ENCODE results near the gene GCK.

Gene GCK

DNA sequence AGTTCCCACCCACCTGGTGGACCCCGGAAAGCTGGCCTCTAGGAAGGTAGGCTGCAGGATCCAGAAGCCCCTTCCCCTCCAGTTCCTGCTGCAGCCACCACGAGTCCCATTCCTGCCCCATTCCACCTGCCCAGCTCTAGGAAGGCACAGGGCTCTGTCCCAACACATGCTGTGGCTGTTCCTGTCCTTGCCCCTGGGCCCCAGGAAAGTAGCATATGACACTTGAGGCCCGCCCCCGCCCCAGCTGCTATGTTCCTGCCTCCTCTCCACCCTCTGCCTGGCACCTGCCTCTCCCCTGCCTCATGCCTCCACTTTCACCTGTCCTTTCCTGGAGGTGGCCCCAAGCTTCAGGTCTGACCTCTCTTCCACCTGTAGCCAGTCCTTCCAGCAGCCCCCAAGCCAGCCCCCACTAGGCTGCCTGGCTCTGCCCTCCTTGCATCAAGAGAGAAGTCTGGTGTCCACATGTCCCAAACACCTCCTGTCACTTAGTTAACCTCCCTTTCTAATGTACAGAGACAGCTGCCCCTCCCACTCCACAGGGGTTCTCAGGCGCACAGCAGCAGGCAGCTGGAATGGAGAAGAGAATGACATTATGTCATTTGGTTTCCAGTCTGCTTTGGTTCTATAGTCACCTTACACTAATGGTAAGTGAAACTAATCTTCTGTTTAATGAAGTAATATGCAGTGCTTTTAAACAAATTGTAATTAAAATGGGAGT, 34.3 kb upstream of the GCK start:
- DNase-seq = peak in 3 of 10 donors; percentile 40 to 67 (median 55)
- intact Hi-C loops (cut with DNase I) = no loop called here

DNA sequence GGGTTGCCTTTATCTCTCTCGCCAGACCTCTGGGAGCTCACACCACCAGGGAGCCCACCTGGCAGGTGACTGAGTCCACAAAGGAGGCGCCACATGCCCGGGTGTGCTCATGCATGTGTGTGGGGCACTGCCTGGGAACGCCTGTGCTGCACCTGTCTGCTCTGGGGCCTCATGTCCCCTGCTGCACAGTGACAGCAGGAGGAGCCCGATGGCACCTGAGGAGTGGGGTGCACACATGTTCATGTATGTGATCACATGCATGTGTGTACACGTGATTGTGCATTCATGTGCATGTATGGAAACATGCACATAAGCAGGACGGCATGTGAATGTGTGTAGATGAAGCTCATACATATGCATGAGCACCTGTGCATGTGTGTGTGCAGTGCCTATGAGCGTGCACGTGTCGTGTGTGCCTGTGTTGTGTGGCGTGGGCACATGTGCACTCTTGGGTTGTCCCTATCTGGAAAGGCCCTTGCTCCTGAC, 33.6 kb upstream of the GCK start:
- intact Hi-C loops (cut with DNase I) = no loop called here
- peak in 2 of 10 donors; percentile 63 to 65 for DNase-seq

DNA sequence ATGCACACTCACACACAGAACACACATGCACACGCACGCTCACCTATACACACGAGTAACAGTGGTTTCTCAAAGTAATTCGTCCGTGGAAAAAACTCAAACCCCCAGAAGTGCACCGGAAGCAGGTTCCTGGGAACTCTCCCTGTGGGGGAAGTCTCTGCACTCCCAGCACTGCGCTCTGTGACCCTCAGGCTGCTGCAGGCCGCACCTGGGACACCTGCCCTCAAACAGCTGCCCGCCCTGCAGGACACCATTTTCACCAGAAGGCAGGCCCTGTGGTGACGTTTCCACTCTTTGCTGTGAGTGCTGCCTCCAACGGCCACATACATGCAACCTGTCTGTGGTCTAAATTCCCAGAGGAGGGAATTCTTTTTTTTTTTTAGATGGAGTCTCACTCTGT, 32.8 kb upstream of the GCK start:
- intact Hi-C loops (cut with DNase I) = no loop called here
- peak in 2 of 10 donors; percentile 7 to 53 for DNase-seq

DNA sequence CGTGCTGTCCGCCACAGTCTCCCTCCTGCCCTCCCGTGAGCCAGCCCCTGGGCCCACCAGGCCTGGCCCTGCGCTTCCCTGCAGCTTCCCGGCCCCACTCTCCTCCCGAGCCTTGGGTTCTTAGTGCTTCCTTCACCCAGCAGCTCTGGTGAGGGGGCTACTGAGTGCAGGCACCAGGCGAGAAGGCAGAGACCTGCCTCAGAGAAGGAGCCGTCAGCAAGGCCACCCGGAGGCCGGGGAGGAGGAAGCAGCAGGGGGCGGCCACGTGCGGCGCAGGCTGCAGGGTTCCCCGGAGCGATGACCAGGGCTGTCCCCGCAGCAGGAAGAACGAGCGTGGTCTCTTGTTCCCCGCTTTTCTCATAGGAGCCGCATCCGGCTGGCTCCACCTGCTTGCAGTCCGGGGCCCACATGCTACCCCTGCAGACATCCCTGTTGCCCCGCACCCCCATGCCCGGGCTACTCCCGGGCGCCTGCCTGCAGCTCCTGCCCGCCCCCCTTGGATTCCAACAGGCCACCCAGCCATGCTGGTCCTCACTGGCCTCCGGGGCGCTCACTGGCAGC, 32.1 kb upstream of the GCK start:
- peak in 4 of 10 donors; percentile 23 to 83 (median 62) for DNase-seq
- intact Hi-C loops (cut with DNase I) = no loop called here

GRCh38 chr7:44220358-44221112, 31.3 kb upstream of the GCK start:
- intact Hi-C loops (cut with DNase I) = no loop called here
- DNase-seq = peak in 4 of 10 donors; percentile 20 to 75 (median 50)

DNA sequence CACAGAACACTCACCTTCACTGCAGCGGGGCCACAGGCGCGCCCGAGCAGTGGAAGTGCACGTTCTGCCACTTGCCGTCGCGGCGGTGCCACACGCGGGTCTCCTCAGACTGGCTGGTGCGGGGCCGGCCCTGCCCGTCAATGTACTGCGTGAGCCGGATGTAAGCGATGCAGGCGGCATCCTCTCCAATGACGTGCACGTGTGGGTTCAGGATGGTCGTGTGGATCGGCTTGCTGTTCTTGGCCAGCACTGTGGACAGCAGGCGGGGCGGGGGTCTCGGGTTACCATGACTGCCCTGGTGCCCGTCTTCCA, 30.8 kb upstream of the GCK start:
- DNase-seq = peak in 6 of 10 donors; percentile 8 to 76 (median 48)
- intact Hi-C loops (cut with DNase I) = no loop called here

DNA sequence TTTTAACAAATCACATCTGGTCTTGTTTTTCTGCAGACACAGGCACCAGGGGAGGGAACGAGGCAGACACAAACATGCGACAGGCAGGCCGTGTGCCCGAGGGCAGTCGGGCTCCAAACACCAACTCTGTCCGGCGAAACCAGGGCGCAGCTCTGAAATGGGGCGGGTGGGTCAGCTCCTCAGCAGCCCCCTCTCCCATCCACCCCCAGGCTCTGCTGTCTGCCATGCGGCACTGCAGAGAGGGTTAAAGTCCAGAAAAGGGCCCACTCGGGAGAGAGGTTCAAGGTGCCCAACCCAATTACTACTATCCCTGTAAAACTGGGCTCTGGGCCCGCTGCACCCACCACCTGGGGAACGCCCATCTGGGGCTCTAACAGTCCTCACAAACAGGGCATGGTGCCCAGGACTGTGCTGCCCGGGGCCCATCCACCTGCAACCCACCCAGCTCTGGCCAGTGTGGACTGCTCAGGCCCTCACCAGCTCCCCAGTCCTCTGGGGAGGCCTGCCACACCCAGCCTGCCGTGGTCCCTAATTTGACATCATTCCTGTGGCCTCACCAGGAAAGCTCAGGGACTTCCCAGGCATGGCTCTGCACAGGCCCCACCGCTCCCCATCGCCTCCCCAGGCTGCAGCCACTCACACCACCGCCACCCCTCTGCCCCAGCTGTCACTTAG, 30.3 kb upstream of the GCK start:
- intact Hi-C loops (cut with DNase I) = loop anchor here (10.0 kb wide), 1 partner anchor 345 kb away; no protein-coding TSS in a partner anchor
- peak in 5 of 10 donors; percentile 8 to 70 (median 60) for DNase-seq

DNA sequence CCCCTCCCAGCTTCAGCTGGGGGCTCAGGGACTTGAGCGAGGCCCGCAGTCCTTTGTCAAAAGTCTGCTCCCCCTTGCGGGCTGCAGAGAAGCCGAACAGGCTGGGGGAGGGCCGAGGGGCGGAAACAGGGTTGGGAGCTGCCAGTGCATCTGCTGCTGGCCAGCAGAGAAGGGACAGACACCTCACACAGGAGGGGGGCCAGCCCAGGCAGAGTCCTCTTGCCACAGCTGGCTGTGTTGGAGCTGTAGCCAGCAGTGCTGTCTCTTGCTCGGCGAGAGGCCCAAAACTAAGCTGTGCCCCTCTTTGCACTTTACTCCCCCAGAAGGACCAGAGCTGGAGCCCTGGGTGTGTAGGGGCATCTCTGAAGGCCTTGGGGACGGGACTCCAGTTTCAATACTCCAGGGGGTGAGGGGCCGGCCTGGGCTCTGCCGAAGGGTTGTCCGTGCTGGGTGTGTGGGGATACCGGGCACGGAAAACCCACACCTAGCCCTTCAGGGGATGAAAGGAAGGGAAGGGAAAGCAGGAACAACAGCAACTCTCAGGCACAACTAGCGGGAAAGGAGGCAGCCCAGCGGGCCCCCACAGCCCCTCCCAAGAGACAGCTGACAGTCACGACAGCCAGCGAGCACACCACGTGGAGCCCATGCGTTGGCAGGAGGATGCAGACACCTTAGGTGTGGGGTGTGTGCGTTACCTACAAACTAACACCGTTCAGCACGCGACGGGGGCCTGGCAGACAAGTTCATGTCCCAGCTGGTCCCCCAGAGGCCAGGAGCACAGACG, 29.4 kb upstream of the GCK start:
- intact Hi-C loops (cut with DNase I) = loop anchor here (10.0 kb wide), 1 partner anchor 346 kb away; no protein-coding TSS in a partner anchor
- DNase-seq = peak in 6 of 10 donors; percentile 10 to 89 (median 48)

- intact Hi-C loops (cut with DNase I) = loop anchor here (10.0 kb wide), 1 partner anchor 347 kb away; no protein-coding TSS in a partner anchor
- DNase-seq = peak in 4 of 10 donors; percentile 23 to 78 (median 60)
Measured at GRCh38 chr7:44217852-44218402, 28.7 kb upstream of the GCK start.

DNA sequence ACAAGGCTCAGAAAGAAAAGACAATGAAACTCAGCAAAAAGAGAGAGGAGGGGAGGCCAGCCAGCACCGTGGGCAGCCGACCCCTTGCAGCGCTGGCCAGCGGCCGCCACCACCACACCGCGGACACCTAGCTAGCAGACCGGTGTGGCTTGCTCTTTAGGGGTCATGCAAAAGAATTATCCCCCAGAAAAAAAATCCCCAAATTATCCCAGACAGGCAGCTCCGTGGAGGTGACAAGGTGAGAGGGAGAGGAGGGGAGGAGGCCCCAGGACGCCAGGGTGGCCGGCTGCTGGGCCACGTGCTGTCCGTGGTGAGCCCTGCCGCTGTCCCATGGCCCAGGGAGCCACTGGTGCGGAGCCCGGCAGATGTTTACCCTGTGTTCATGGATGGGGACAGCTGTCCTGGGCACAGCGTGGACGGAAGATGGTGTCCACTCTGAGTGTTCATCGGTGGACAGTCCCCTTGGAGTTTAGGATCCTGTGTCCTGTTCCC, 28.0 kb upstream of the GCK start:
- peak in 5 of 10 donors; percentile 9 to 81 (median 58) for DNase-seq
- intact Hi-C loops (cut with DNase I) = loop anchor here (10.0 kb wide), 1 partner anchor 348 kb away; no protein-coding TSS in a partner anchor

GRCh38 chr7:44216521-44217222, 27.4 kb upstream of the GCK start:
- intact Hi-C loops (cut with DNase I) = loop anchor here (10.0 kb wide), 1 partner anchor 348 kb away; no protein-coding TSS in a partner anchor
- peak in 5 of 10 donors; percentile 27 to 81 (median 76) for DNase-seq

- DNase-seq = peak in 5 of 10 donors; percentile 12 to 68 (median 63)
- intact Hi-C loops (cut with DNase I) = loop anchor here (10.0 kb wide), 1 partner anchor 349 kb away; no protein-coding TSS in a partner anchor
Measured at GRCh38 chr7:44216019-44216418, 26.8 kb upstream of the GCK start.

DNA sequence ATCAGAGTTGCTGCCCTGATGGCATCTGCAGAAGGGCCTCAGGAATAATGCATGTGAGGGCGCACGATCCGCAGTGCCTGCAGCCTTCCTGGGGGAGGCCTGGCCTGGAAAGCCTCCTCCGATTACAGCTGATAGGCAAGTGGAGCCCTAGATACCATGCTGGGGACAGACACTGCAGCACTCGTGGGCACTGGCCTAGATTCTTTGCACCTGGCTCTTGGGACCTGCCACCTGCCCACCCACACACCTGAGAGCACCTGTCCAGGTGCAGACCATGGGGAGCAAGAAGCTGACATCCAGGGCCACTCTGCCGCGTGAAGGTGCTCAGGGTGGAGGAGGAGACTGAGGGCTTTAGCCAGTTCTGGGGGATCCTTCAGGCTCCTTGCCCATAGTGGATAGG, 26.3 kb upstream of the GCK start:
- DNase-seq = peak in 3 of 10 donors; percentile 9 to 72 (median 60)
- intact Hi-C loops (cut with DNase I) = loop anchor here (10.0 kb wide), 1 partner anchor 349 kb away; no protein-coding TSS in a partner anchor

DNA sequence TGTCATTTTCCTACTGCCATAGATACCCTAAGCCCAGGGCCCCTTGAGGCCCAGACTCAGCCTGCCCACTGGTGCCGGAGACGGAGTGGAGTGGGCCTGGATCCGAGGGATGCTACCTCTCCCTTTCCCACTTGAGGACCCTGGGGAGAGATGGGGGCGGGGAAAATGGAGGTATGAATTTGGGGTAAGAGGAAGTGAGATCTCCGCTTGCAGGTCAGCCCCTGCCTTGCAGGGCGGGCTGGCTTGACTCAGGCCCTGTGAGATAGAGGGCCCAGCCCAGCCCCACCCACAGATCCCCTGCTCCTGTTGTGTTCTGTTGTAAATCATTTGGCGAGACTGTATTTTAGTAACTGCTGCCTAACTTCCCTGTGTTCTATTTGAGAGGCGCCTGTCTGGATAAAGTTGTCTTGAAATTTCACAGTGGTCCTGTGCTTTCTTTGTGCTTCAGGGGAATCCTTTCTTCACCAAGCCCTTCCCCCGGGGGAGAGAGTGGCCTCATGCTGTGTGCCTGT, 24.7 kb upstream of the GCK start:
- intact Hi-C loops (cut with DNase I) = loop anchor here (10.0 kb wide), 1 partner anchor 351 kb away; no protein-coding TSS in a partner anchor
- DNase-seq = peak in 3 of 10 donors; percentile 1 to 67 (median 62)

DNA sequence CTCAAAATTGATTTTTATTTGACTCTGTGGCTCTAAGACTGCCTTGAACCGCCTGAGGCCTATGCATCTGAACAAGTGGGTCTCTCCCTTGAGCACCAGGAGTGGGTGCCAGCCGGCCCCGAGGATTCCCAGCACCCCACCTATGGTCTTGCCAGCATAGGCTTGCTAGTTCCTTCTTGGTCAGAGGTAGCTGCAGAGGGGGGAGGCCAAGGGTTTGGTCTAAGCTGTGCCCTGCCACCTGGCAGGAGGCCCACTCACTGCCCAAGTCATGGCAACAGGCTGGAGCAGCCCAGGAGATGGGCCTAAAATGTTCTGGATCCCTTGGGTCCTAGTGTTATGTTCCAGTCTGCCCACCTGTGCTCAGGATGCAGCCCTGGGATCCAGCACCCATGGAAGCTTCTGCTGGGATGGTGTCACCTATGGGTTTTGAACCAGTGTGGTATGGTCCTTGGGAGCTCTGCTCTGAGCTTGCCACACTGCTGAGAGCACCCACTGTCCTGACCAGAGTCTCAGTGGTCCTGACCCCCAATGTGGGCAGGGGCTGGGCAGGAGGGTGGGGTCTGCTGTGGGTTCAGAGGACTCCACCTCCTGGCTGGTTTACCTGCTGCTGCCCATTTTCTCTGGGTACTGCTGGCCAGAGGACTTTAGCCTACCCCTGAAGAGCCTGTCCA, 24.1 kb upstream of the GCK start:
- intact Hi-C loops (cut with DNase I) = loop anchor here (10.0 kb wide), 1 partner anchor 351 kb away; no protein-coding TSS in a partner anchor
- DNase-seq = peak in 5 of 10 donors; percentile 12 to 75 (median 59)

- intact Hi-C loops (cut with DNase I) = loop anchor here (10.0 kb wide), 1 partner anchor 352 kb away; no protein-coding TSS in a partner anchor
- DNase-seq = peak in 2 of 10 donors; percentile 11 to 80
Measured at GRCh38 chr7:44212581-44213184, 23.4 kb upstream of the GCK start.

GRCh38 chr7:44212018-44212417, 22.8 kb upstream of the GCK start:
- intact Hi-C loops (cut with DNase I) = loop anchor here (10.0 kb wide), 1 partner anchor 353 kb away; no protein-coding TSS in a partner anchor
- DNase-seq = peak in 9 of 10 donors; percentile 36 to 88 (median 48)

Measured in posterior cingulate gyrus (tissue), 11 donors.